Fibroblast of skin of left quadriceps (primary cell): Measurements from ENCODE around the gene ATOX1.
"Not testable (repeated sequence)": the region's sequence is repeated elsewhere in the genome, so short reads cannot be mapped to it uniquely, and the experiment has no call there.

Experiments
- DNase-seq, 2 experiments: peaks; one replicate each; pipeline ENCODE4 v3.0.0-alpha.2; 2013; ENCODE audit warnings: low read depth in 2 of 2

The ATOX1 gene

GRCh38 chr5:151733358-151734063 is 24.9 kb downstream of the ATOX1 start:
- peak; percentile 70 to 76 for DNase-seq

DNA sequence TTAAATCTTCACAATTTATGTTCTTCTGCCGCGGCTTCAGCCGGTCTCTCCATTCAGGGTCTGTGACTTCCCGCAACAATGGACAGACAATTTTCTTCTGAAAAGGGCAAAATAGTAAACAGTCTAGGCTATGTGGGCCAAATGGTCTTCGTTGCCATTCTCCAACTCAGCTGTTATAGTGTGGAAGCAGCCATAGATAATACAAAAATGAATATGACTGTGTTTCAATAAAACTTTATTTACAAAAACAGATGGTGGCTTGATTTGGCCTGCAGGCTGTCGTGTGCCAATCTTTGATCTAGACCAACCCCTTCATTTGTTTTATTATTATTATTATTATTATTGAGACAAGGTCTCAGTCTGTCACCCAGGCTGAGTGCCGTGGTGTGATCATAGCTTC is 28.1 kb downstream of the ATOX1 start:
- DNase-seq = no peak

GRCh38 chr5:151729597-151729996 is 28.8 kb downstream of the ATOX1 start:
- DNase-seq = not testable (repeated sequence)

DNA sequence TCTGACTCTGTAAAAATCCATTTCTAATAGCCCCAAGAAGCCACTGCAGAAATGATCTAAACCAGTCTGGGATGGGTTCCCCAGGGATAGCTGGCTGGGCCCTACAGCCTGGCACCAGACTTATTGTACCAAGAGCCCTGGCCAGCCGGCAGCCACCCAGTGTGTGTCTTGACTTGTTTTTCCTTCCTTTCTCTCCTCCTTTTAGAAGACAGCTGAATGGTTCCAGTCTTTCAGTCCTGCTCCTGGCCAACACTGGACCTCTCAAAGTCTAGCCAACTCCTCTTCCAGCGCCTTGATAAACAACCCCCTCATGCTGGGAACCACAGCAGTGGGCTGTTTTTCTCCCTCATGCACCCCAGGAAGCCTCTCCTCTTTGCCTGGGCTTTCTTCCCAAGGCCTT is 34.1 kb downstream of the ATOX1 start:
- DNase-seq = no peak

DNA sequence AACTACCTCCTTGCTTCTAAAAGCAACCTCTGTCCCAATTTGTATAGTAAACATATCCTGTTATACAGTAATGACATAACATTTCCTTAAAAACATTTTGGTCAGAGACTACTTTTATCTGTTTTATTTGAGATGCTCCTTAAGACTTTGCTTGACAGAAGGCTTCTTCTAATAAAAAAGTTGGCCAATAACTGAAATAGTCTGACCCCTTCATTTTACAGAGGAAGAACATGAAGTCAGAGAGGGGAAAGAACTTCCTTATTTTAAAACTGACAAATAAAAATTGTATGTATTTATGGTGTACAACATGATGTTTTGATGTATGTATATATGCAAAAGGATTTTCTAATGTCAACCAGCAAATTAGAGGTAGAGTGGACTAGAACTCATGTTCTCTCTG is 35.9 kb downstream of the ATOX1 start:
- no peak for DNase-seq

GRCh38 chr5:151721812-151722391 is 36.5 kb downstream of the ATOX1 start:
- DNase-seq = no peak

- no peak for DNase-seq
Measured at GRCh38 chr5:151721087-151721646, 37.3 kb downstream of the ATOX1 start.

DNA sequence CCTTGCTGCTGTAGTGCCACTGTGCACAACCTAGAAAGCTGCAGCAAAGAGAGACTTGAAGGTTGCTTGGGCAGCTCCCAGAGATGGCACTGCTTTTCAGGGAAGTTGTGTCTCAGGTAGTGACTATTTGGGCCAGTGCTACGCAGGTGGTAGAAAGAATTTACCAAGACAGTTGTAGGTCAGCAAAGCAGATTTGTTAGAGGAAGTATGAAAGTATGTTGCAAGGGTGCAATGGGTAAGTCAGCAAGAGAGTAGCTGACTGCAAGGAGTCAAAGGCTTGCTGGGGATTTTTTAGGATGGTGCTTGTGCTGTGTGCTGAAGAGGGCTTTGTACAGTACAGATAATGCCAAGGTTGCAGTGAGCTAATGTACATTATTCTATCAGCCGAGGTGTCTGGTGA is 38.2 kb downstream of the ATOX1 start:
- no peak for DNase-seq

- no peak for DNase-seq
Measured at GRCh38 chr5:151719228-151720000, 39.0 kb downstream of the ATOX1 start.

DNA sequence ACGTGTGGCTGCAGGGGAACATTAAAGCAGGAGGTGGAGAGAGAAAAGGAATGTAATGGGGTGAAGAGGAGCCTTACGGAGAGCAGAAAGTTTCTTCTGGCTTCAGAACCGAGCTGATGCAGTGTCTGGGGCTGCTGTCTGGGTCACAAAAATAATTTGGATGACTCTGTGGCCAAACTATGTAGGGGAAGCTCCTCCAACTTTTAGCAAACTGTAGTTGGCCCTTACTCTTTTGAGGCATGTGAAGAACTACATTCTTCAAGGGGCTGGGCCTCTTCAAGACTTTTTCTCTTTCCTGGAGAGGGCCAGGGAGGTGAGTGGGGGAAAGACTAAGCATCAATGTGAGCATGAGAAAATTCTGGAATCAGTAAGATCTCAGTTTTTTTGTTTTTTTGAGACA is 39.8 kb downstream of the ATOX1 start:
- DNase-seq = peak; percentile 66 to 69

- DNase-seq = peak in 1 of 2 experiments; percentile 34
Measured at GRCh38 chr5:151718153-151718552, 40.3 kb downstream of the ATOX1 start.

DNA sequence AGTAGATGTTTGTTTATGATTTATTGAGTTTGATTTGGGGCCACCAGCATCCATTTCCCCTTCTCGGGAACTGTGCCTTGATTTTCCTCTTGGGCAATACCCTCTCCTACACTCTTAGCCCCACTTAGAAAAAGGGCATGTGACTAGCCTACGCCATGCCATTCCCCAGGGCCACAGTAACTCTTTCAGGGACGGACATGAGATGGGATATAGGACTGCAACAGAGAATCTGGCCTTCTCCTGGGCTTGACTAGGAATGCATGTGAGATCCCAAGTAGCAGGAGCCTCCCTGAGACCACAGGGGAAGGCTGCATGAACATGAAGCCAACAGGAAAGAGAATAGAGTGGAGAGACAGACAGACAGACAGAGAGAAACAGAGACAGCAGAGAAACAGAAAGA is 41.0 kb downstream of the ATOX1 start:
- no peak for DNase-seq

GRCh38 chr5:151709109-151709735 is 49.2 kb downstream of the ATOX1 start:
- DNase-seq = no peak

DNA sequence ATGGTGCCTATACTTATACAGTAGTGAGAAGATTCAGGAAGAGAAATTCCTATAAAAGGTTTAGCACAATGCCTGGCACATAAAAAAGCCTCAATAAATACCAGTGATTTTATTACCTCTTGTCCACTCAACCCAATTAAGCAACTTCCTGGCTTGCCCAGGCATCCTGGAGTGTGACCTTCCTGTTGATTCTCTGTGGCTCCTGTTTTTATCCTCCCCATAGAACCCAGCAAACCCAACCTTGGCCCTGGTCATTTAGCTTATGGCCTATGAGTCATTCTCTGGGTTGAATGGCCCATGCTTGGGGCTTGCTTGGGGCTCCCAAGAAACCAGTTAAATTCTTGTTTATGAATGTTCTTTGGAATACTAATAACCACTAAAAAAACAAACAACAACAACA is 50.3 kb downstream of the ATOX1 start:
- no peak for DNase-seq

- DNase-seq = no peak
Measured at GRCh38 chr5:151707567-151707966, 50.9 kb downstream of the ATOX1 start.

GRCh38 chr5:151706906-151707305 is 51.5 kb downstream of the ATOX1 start:
- no peak for DNase-seq

DNA sequence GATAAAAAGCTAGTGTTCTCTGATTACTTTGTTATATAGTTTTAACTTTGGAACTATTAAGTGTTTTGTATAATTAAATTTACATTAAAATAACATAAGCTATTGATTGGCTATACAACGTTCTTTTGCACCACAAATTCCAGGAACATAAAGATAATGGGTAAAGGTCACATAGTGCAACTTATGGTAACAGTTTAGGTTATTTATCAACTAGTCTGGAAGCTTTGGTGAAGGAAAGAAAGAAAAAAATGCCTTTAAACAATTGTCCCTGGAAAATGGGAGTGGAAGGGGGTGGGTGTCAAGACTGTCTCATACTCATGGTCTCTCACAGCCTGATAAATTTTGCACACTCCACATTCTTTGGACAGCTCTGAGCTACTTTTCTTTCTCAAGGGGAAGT is 54.7 kb downstream of the ATOX1 start:
- DNase-seq = no peak

DNA sequence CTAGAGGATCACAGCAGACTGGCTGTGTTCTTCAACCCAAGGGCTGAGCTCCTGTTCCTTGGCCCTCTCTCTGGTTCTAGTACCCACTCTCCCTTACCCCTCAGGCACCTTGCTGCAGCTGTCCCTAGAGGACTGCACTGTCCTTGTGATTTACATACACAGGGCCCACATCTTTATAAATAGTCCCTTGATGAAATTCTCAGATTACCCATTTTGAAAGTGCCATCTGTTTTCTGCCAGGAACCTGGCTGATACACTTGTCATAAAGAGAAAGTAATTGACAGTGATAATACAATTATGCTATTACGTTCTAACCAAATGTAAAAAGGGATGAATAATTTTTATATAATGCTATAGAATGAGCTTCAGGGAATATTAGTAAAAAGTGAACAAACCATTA is 55.2 kb downstream of the ATOX1 start:
- DNase-seq = no peak

GRCh38 chr5:151700820-151701219 is 57.6 kb downstream of the ATOX1 start:
- DNase-seq = no peak

DNA sequence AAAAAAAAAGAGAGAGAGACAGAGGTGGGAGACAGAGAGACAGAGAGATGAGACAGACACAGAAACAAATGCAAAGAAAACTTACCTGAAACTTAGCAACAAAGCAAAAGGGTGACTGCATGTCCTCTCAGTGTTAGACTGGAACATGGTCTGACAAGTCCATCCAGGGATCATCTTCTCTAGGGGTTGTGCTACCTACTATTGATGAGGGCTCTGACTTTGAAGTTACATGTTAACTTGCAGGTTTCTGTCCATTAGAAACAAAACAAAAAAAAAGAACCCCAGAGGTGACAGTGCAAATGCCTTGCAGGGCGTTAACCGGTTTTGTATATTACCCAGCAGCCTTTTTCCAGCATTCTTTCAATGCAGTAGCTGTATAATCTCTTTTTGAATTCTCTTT is 58.1 kb downstream of the ATOX1 start:
- no peak for DNase-seq

DNA sequence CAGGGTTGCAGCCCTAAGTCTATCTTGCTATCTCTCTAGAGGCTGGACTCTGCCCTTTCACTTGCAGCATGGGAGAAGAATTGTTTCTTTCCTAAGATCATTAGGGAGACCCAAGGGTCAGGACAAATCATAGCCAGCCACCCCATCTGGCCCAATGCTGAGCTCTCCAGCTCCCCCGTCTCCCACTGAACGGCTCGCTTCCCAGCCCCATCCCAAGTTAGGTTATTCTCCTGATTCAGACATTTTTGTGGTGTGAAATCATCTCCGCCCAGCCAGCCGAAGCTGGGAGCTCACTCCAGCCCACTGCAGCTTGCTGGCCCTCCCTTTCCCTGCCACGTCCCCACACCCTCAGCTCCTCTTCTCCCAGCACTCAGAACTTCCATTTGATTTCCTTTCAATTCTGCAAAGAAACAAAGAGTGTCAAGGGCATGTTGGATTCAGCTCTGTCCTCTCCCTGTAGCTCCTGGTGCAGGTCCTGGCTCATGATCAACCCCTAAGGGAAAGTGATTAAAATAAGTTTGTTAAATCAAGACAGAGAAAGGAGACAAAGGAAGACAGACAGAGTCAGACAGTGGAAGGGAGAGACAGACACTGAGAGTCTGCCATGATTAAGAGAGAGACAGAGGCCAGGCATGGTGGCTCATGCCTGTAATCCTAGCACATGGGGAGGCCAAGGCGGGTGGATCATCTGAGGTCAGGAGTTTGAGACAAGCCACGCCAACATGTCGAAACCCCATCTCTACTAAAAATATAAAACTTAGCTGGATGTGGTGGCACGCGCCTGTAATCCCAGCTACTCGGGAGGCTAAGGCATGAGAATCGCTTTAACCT is 59.1 kb downstream of the ATOX1 start:
- peak; percentile 97 to 98 for DNase-seq
